Breast epithelium (tissue), 3 donors: ENCODE results near the gene CNTD1.

Experiments
- POLR2A ChIP-seq: fragments of 450-650 bp; IDR thresholded peaks from one replicate; pipeline ENCODE4 v1.6.1; 2016; ENCODE audit warnings: antibody characterized with exemption, mild to moderate bottlenecking, moderate library complexity
- POLR2AphosphoS5 ChIP-seq, 3 donors: sonication (generic); formaldehyde crosslinking; IDR thresholded peaks; one replicate each; pipeline ENCODE4 v1.6.1; 2017; ENCODE audit warnings: antibody characterized with exemption in 3 of 3

DNA sequence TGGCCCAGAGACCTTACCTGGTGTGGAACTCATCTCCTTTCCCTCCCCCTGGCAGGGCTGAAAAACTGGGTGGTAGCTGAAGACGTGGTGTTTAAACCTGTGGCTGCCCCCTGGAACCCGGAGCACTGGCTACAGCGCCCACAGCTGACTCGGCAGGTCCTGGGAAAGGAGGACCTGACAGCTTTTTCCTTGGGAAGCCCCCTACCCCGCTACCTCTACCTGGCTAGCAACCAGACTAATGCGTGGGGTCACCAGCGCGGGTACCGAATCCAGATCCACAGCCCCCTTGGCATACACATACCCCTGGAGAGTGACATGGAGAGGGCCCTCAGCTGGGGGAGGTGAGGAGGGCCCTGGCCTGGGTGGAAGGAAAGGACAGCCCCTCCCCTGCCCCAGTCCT is 50.4 kb downstream of the CNTD1 start:
- TF ChIP-seq POLR2A (no peak), POLR2AphosphoS5 (IDR thresholded peaks at IDR 0.05) (no peak)
